GM18526 (cell line): ENCODE results near the gene DCTN5.

Source experiments
- POLR2A ChIP-seq: IDR thresholded peaks from 3 replicates; pipeline ENCODE4 v1.6.1; 2011; ENCODE audit not compliant: insufficient read length; ENCODE audit errors: extremely low read depth

DCTN5 gene

DNA sequence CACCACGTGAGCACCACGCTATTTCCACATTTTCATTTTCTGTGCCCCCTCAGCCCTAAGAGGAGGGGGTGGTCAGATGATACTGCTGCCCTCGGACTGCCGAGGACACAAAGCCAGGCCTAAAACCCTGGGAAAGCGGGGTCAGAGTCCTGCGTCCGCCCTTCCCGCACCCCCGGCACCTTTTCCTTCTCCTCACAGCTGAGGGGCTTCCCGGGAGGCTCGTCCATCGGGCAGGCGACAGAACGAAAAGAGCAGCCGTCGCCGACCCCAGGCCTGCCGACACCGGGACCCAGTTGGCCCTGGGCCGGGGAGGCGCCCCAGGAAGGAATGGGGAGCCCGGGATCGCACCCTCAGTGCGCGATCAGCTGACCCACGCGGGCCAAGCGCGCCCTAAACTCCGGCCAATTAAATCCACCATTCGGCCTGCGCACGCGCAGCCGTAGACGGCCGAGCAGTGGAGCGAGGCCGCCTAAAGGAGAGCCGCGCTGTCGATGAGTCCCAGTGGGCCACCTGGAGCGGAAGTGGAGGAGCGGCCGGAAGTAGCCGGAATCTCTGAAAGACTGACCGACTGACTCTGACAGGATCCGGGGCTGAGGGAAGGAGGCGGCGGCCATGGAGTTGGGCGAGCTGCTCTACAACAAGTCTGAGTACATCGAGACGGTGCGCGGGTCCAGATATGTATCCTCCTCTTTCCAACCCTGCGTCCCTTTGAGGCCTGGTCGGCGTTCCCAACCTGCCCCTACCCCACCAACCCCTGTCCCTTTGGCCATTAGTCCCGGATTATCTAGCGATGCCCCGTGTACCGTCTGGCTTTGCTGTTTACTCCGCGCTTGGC lies at the start of gene DCTN5, which contains the start of gene PALB2:
TSS of gene DCTN5 (plus strand) at position 536 of the 835 bp plus-strand sequence. CDS start at position 613, 77 bp downstream.
TSS of gene PALB2 (minus strand) at position 380 of the 835 bp plus-strand sequence. CDS start at position 227, 153 bp downstream.
- peak; percentile 81 for TF ChIP-seq POLR2A

- TF ChIP-seq POLR2A, result no peak
Observed at GRCh38 chr16:23594186-23594585, 47.1 kb upstream of the DCTN5 start.

DNA sequence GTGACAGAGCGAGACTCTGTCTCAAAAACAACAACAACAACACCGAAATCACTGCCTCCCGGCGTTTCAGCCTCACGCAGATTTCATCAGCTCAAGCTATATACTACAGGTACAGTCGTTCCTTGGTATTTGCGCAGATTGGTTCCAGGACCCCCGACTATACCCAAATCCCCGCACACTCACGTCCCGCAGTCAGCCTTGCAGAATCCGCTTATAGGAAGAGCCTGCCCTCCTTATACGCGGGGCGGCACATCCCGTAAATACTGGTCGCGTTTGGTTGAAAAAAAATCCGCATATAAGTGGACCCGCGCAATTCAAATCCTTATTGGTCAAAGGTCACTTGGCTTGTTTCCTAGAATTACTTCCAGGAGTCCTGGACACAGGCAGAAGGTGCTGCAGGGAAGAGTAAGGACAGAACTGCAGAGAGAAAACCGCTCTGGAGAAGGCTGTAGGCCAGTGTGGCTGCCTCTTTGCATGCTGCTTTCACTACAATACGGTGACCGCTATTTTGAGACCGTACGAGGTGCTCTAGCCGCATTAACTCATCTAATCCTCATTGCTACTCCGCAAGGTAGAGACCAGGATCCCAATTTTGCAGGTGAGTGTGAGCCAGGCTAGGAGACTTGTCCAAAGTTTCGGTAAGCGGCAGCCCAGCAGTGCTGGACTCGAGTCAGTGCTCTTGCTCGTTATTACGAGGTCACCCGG lies 45.9 kb upstream of the DCTN5 start:
- no peak for TF ChIP-seq POLR2A

GRCh38 chr16:23595951-23596720 lies 45.1 kb upstream of the DCTN5 start, which contains the start of gene NDUFAB1:
TSS of gene NDUFAB1 (minus strand) at chr16:23596316. CDS start at chr16:23596290, 26 bp downstream.
- peak; percentile 81 for TF ChIP-seq POLR2A

DNA sequence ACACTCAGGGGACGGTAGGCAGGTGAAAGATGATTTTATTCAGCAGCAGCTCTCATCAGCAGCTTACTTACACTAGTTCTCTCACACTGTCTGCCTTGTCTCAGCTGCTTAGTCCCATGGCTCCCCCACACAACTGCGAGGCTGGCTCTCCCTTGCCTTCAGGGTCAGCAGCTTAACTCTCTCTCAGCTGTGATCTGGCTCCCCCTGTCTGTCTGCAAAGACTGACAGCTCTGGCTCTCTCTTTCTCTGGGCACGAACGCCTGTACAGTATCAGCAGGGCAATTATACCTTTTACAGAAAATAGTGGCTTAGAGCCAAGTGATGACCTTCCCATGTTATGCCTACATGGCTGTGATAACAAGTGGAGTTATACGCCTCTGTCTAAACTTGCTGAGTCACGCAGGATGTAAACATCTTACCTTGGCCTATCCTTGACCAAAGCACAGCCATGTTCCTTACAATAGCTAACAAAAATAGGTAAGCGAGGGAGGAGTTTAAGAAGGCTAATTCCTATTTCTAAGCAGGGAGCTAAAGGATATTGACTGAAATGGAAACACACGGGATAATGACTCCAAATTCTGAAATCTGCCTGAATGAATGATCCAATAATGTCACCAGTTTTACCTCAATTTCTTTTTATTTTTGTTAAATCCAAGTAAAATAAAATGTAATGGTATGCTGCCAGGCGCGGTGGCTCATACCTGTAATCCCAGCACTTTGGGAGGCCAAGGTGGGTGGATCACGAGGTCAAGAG lies 44.1 kb upstream of the DCTN5 start:
- no peak for TF ChIP-seq POLR2A

DNA sequence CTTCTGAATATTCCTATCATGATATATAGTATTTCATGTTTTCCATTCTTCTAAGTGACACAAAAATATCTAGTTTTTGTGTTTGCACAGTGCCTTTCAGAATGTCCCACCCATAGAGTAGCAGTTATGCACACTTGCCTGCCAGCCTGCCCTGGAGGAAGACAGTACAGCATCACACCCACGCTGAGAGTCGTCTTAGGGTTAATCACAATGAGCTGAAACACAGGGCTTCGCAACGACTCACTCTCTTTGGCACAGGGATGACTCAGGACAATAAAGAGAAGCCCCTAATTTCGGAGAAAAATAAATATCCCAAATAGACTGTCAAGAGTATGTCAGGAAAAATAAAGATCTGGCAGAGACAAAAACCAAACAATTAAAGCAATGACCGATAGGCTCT lies 33.5 kb upstream of the DCTN5 start:
- TF ChIP-seq POLR2A, result no peak

- TF ChIP-seq POLR2A, result no peak
Observed at GRCh38 chr16:23608194-23608593, 33.1 kb upstream of the DCTN5 start.

- no peak for TF ChIP-seq POLR2A
Observed at GRCh38 chr16:23609929-23610328, 31.3 kb upstream of the DCTN5 start.

- TF ChIP-seq POLR2A, result no peak
Observed at GRCh38 chr16:23611936-23612335, 29.3 kb upstream of the DCTN5 start.

- no peak for TF ChIP-seq POLR2A
Observed at GRCh38 chr16:23615805-23616204, 25.5 kb upstream of the DCTN5 start.

GRCh38 chr16:23624092-23624491 lies 17.2 kb upstream of the DCTN5 start:
- TF ChIP-seq POLR2A, result no peak

GRCh38 chr16:23629516-23629915 lies 11.8 kb upstream of the DCTN5 start:
- TF ChIP-seq POLR2A, result no peak

DNA sequence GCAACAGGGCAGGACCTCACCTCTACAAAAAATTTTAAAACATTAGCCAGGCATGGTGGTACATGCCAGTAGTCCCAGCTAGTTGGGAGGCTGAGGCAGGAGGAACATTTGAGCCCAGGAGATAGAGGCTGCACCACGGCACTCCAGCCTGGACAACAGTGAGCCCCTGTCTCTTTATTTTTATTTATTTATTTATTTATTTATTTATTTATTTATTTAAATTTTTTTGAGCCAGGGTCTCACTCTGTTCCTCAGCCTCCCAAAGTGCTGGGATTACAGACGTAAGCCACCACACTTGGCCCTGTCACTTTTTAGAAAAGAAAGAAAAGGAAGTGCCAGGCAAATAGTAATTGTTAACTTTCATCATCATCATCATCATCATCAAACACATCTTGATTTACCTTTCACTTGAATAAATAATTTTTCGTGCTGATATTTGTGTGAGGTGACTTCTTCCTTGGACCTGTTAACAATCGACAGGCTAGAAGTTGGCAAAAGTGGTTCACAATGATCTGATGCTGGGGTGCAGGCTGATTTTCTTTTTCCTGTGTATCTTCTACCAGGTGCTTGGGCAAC lies 6.7 kb upstream of the DCTN5 start:
- TF ChIP-seq POLR2A, result no peak

DNA sequence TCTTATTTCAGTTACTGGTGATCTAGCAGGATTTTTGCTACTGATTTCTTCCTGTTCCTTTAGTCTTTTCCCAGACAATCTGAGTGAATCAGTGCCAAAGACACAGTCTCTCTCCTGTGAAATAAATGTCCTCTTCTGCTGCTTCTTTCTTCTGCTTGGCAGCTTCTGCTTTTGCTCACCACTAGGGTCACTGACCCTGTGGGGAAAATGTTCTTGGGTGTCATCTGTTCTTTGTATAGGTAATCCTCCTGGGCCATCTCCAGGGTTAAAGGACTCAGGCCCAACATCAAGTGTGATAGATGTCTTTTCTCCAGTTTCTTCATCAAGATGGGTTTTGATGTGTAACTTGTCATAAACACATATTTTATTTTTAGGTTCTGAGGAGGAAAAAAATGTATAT lies 5.3 kb upstream of the DCTN5 start:
- no peak for TF ChIP-seq POLR2A
